COLO668 (cell line): Measurements from ENCODE around the gene ZCCHC12.
A peak's percentile ranks its signal among the peaks of the same experiment; 100 is the strongest.
"Not testable (repeated sequence)": the region's sequence is repeated elsewhere in the genome, so short reads cannot be mapped to it uniquely, and the experiment has no call there.

Experiments used
- DNase-seq: peaks from one replicate; lab custom pipeline; 2025; ENCODE audit not compliant: unreplicated experiment; lab: John Stamatoyannopoulos, UW

ZCCHC12 gene

GRCh38 chrX:118823263-118824172, at the start of gene ZCCHC12:
ZCCHC12 (plus strand) TSS chrX:118823824; CDS start chrX:118825245, 1,421 bp downstream.
- peak; percentile 63 for DNase-seq

- DNase-seq: no peak
These were observed 44.0 kb upstream of the ZCCHC12 start for GRCh38 chrX:118779581-118779980.

- no peak for DNase-seq
These were observed 43.1 kb upstream of the ZCCHC12 start for GRCh38 chrX:118780509-118780908.

- no peak for DNase-seq
These were observed 42.7 kb upstream of the ZCCHC12 start for GRCh38 chrX:118780911-118781310.

GRCh38 chrX:118795528-118796280, 27.9 kb upstream of the ZCCHC12 start:
- DNase-seq: no peak

- DNase-seq: no peak
These were observed 20.8 kb upstream of the ZCCHC12 start for GRCh38 chrX:118802857-118803256.

GRCh38 chrX:118807151-118808017, 16.2 kb upstream of the ZCCHC12 start:
- DNase-seq: peak; percentile 38

GRCh38 chrX:118817257-118817656, 6.4 kb upstream of the ZCCHC12 start:
- DNase-seq: not testable (repeated sequence)

GRCh38 chrX:118824173-118824730, 628 bp downstream of the ZCCHC12 start:
- DNase-seq: no peak

GRCh38 chrX:118825227-118825626, 1.6 kb downstream of the ZCCHC12 start:
- DNase-seq: no peak

GRCh38 chrX:118839334-118839958, 15.8 kb downstream of the ZCCHC12 start:
- DNase-seq: peak; percentile 65

- DNase-seq: peak; percentile 3
These were observed 24.1 kb downstream of the ZCCHC12 start for GRCh38 chrX:118847676-118848075.

- DNase-seq: no peak
These were observed 30.0 kb downstream of the ZCCHC12 start for GRCh38 chrX:118853596-118853995.

- no peak for DNase-seq
These were observed 32.2 kb downstream of the ZCCHC12 start for GRCh38 chrX:118855681-118856310.

GRCh38 chrX:118857006-118857405, 33.4 kb downstream of the ZCCHC12 start:
- DNase-seq: no peak

GRCh38 chrX:118861338-118861737, 37.7 kb downstream of the ZCCHC12 start:
- no peak for DNase-seq

GRCh38 chrX:118862091-118862490, 38.5 kb downstream of the ZCCHC12 start:
- DNase-seq: no peak

- DNase-seq: no peak
These were observed 39.4 kb downstream of the ZCCHC12 start for GRCh38 chrX:118862979-118863378.

GRCh38 chrX:118864063-118864635, 40.5 kb downstream of the ZCCHC12 start:
- no peak for DNase-seq
